GM15510 (cell line): ENCODE results near the gene UBE2M.

Experiments used
- POLR2A ChIP-seq: IDR thresholded peaks from 3 replicates; pipeline ENCODE4 v1.6.1; 2011; ENCODE audit warnings: borderline replicate concordance; ENCODE audit not compliant: insufficient read length; ENCODE audit errors: extremely low read depth

The UBE2M gene

DNA sequence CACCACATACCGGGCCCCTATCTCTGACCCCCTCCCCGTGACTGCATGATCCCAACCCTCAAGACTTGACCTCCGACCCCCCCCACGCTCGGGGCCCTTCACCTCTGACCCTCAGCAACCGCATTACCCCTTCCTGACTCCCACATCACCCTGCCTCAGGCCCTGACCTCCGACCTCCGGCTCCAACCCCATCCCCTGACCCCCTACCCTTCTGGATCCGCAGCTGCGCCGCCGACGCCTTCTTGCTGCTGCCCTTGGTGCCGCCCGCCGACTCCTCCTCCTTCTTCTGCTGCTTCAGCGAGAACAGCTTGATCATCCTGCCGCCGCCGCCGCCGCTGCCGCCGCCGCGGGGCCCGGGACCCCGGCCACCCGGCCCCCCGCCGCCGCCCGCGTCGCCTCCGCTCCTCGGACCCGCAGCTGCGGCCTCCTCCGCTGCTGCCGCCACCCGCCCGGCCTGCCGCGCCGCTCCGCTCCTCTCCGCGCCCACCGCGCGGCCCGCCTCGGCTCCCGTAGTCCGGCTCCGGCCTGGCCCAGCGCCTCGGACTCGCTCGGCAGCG, at the start of gene UBE2M:
Gene UBE2M, minus strand, starts transcription at position 546 of the 557 bp plus-strand sequence. Its CDS starts 230 bp downstream, at position 316.
- no peak for TF ChIP-seq POLR2A

DNA sequence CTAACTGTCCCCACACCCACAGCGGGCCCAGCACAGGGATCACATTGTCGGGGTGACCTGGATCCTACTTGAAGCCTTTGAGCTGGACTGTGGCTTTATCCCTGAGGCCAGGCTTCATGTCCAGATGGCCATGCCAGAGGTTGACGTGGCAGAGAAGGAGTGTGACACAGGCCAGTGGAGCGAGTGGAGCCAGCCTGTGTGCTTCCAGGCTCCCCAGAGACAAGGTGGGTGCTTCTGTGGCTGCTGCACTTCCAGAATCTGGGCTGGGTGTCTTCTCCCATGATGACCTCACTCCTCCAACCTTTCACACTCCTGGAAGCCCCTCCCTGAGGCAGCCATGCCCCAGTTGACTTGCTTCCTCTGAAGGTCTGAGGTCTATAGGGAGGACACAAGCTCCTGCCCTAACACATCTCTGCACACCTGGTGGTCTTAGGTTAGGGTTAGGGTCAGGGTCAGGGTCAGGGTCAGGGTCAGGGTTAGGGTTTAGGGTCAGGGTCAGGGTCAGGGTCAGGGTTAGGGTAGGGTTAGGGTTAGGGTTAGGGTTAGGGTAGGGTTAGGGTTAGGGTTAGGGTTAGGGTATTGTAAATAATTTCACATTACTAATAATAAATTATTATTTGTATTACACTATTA, 27.8 kb upstream of the UBE2M start:
- no peak for TF ChIP-seq POLR2A

GRCh38 chr19:58585442-58586132, 27.2 kb upstream of the UBE2M start:
- no peak for TF ChIP-seq POLR2A

- TF ChIP-seq POLR2A = no peak
Measured at GRCh38 chr19:58584498-58585441, 26.4 kb upstream of the UBE2M start.

GRCh38 chr19:58582985-58583384, 24.6 kb upstream of the UBE2M start:
- TF ChIP-seq POLR2A = no peak

GRCh38 chr19:58581227-58582141, 23.1 kb upstream of the UBE2M start:
- TF ChIP-seq POLR2A = no peak

GRCh38 chr19:58579473-58580142, 21.2 kb upstream of the UBE2M start:
- no peak for TF ChIP-seq POLR2A

GRCh38 chr19:58578012-58578925, 19.9 kb upstream of the UBE2M start:
- no peak for TF ChIP-seq POLR2A

DNA sequence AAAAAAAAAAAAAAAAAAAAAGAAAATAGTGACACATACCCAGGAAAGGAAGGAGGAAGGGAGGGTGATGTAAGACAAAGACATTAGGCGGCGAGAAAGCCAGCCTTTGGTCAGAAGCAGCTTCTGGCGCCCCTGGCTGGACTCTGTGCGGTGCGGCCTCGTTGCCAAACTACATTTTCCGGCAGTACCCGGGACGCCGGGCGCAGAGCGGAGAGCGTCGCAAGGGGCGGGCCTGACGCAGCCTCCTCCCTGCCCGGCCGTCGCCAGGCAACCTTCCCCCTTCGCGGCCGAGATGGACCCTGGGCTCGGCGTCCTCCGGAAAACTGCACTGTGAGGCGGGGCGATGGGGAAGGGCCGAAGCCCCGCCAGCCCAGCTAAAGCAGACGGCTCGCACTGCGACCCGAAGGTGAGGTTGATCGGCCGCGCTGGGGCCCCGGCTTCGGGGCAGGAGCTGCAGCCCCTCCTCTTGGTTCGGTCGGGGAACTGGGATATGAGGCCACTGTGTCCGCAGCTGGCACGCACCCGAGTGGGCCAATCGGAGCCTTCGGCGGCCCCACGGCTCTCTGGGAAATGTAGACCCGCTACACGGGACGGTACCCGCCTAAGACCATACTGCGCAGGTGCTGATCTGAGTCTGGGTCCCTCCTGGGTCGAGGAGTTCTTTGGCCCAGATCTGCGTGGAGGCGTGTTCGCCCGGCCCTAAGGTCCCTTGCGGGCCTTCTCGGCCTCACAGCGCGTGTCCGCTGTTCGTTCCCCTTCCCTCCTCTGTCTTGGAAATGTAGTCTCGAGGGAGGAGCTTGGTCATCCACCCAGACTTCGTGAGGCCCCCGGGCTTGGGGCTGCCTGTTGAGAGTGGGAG, 17.0 kb upstream of the UBE2M start:
- peak; percentile 82 for TF ChIP-seq POLR2A

DNA sequence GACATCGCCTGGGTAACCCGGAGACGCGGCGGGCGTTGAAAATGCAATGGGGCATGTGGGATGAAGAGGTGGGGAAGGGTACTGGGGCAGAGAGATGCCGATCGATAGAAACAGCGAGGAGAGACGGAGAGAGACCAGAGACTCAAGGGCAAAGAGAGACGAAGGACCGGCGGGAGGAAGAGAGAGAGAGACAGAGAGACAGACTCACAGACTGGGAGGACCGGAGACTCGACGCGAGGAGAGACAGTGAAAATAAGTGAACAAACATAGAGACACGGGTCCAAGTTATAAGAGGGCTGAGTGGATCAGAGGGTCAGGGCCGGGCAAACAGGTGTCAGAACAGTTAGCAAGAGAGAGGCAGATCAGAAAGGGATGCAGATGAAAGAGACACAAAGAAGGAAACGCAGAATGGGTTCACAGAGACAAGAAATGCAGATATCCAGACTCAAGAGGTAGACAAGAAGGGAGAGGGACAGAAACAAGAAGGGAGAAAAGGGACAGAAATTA, 15.3 kb upstream of the UBE2M start:
- TF ChIP-seq POLR2A = no peak

- TF ChIP-seq POLR2A = peak; percentile 42
Measured at GRCh38 chr19:58572818-58573657, 14.6 kb upstream of the UBE2M start, which contains the start of gene MZF1. Gene MZF1 (minus strand): TSS chr19:58573335. CDS start chr19:58571389, 1,946 bp downstream.
